ENCODE measurements around the gene C1QA.

GRCh38 chr1:22643381-22643780 is 7.0 kb downstream of the C1QA start, which contains the start of gene C1QC:
- TF ChIP-seq CTCF (IDR thresholded peaks at IDR 0.05) (no peak), EP300 (IDR thresholded peaks at IDR 0.05) (no peak), POLR2A (IDR thresholded peaks at IDR 0.05) (peak in 1 of 4 donors; percentile 66), POLR2AphosphoS5 (IDR thresholded peaks at IDR 0.05) (no peak)
